SK-N-SH (cell line): ENCODE data around the gene FAM131C.

Experiments
- SMC3 ChIP-seq: IDR thresholded peaks from 2 replicates; pipeline ENCODE4 v1.6.1; 2012; ENCODE audit warnings: low read depth, low read length, improper control_type of control experiment
- TAF1 ChIP-seq: IDR thresholded peaks from 2 replicates; pipeline ENCODE4 v1.6.1; 2012; ENCODE audit warnings: low read depth, mild to moderate bottlenecking, low read length, moderate library complexity, borderline replicate concordance
- YY1 ChIP-seq: IDR thresholded peaks from 2 replicates; pipeline ENCODE4 v1.4.0; 2012; ENCODE audit warnings: low read depth, mild to moderate bottlenecking
- TF ChIP-seq, protein P1 (sequence below): fragments of 200-600 bp; sonication (generic); IDR thresholded peaks from 2 replicates; pipeline ENCODE4 v1.6.1; 2017; ENCODE audit warnings: antibody characterized with exemption, mild to moderate bottlenecking, moderate library complexity

GRCh38 chr1:16120407-16120806, 47.0 kb upstream of the FAM131C start:
- TF ChIP-seq, protein P1, sequence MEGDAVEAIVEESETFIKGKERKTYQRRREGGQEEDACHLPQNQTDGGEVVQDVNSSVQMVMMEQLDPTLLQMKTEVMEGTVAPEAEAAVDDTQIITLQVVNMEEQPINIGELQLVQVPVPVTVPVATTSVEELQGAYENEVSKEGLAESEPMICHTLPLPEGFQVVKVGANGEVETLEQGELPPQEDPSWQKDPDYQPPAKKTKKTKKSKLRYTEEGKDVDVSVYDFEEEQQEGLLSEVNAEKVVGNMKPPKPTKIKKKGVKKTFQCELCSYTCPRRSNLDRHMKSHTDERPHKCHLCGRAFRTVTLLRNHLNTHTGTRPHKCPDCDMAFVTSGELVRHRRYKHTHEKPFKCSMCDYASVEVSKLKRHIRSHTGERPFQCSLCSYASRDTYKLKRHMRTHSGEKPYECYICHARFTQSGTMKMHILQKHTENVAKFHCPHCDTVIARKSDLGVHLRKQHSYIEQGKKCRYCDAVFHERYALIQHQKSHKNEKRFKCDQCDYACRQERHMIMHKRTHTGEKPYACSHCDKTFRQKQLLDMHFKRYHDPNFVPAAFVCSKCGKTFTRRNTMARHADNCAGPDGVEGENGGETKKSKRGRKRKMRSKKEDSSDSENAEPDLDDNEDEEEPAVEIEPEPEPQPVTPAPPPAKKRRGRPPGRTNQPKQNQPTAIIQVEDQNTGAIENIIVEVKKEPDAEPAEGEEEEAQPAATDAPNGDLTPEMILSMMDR = no peak
- TF ChIP-seq YY1 (no peak), TAF1 (no peak), SMC3 (no peak)
